Gastrocnemius medialis (tissue), 4 donors: Measurements from ENCODE around the gene SLC25A12. TPM values are rescaled to one million over a fixed set of nuclear protein-coding genes. Genes with fewer than 3 reads are reported as not detected.
"Not testable (repeated sequence)": the region's sequence is repeated elsewhere in the genome, so short reads cannot be mapped to it uniquely, and the experiment has no call there.

Experiments
- ATAC-seq, 2 donors: fragments of 150-250 bp; one replicate each; pipeline ENCODE4 v1.9.1; 2016
- DNase-seq, 2 donors: peaks; one replicate each; pipeline ENCODE4 v3.0.0-alpha.2; 2019
- H3K27ac ChIP-seq, 4 donors: fragments of 200-600 bp; sonication (generic); 1 replicate in 1 of 4; 2 replicates in 3 of 4; pipeline ENCODE4 v1.5.1; 2016 to 2018; ENCODE audit warnings: mild to moderate bottlenecking in 2 of 4, moderate library complexity in 1 of 4
- H3K27me3 ChIP-seq, 3 donors: fragments of 200-600 bp; sonication (generic) in 2 of 3; 1 replicate in 1 of 3; 2 replicates in 2 of 3; pipeline versions ENCODE4 v1.5.1 to v1.6.0; 2016 to 2019; ENCODE audit warnings: mild to moderate bottlenecking in 1 of 3, moderate library complexity in 1 of 3
- H3K36me3 ChIP-seq, 2 donors: fragments of 200-600 bp; sonication (generic) in 1 of 2; one replicate each; pipeline ENCODE4 v1.5.1; 2017 to 2018
- H3K4me1 ChIP-seq, 2 donors: fragments of 200-600 bp; sonication (generic) in 1 of 2; one replicate each; pipeline ENCODE4 v1.5.1; 2016 to 2017; ENCODE audit warnings: mild to moderate bottlenecking in 2 of 2
- H3K4me3 ChIP-seq, 4 donors: fragments of 200-600 bp; sonication (generic) in 3 of 4; 1 replicate in 1 of 4; 2 replicates in 3 of 4; pipeline ENCODE4 v1.5.1; 2016 to 2019; ENCODE audit warnings: mild to moderate bottlenecking in 2 of 4
- H3K9me3 ChIP-seq, 3 donors: fragments of 200-600 bp; sonication (generic) in 2 of 3; 1 replicate in 1 of 3; 2 replicates in 2 of 3; pipeline ENCODE4 v1.5.1; 2016 to 2019
- CTCF ChIP-seq, 5 experiments: fragments of 450-650 bp in 3 of 5; fragments of 200-600 bp in 2 of 5; sonication (generic) in 2 of 5; IDR thresholded peaks in 4 of 5; conservative IDR thresholded peaks in 1 of 5; 1 replicate in 4 of 5; 2 replicates in 1 of 5; pipeline ENCODE4 v1.5.1; 2016 to 2019; ENCODE audit warnings: antibody characterized with exemption in 5 of 5, mild to moderate bottlenecking in 3 of 5, moderate library complexity in 3 of 5
- POLR2A ChIP-seq, 2 donors: fragments of 450-650 bp; IDR thresholded peaks; one replicate each; pipeline ENCODE4 v1.6.1; 2017; ENCODE audit warnings: antibody characterized with exemption in 2 of 2, mild to moderate bottlenecking in 2 of 2, moderate library complexity in 2 of 2
- in situ Hi-C, 4 donors: fragments of 200-750 bp; cut with MboI; loops; one replicate each; pipeline versions ENCODE4 v1.15.0 to v1.8.0; 2017; ENCODE audit warnings: low sequenced_read_pairs in 4 of 4
- intact Hi-C: fragments of 100-400 bp; cut with DNase I; formaldehyde crosslinking; loops from one replicate; pipeline ENCODE4 v1.15.1; 2023; ENCODE audit warnings: low total_unique reads
- total RNA-seq, 4 donors: library from RNA; depleted of rRNA; stranded (reverse); fragments of >200 nt; gene quantifications; one replicate each; pipeline versions ENCODE4 v1.1.0 to v1.2.3, GENCODE V29; 2016

SLC25A12 gene
- total RNA-seq, 4 donors from 2014 or later: 54.2 to 91.3 (median 79.0) TPM

GRCh38 chr2:171772373-171772772 is 121.7 kb downstream of the SLC25A12 start:
- ATAC-seq: no peak

GRCh38 chr2:171771463-171771862 is 122.6 kb downstream of the SLC25A12 start:
- intact Hi-C loops: no loop called here
- ATAC-seq: no peak

More at GRCh38 chr2:171772373-171772772, 121.7 kb downstream of the SLC25A12 start:
- H3K27ac ChIP-seq: no peak overlapping the region
- intact Hi-C loops (no loop called here), in situ Hi-C loops (no loop called here)
- no peaks in the 10 kb centered on the region for H3K9me3 ChIP-seq
- H3K4me1 ChIP-seq: no peaks in the 10 kb centered on the region
- H3K4me3 ChIP-seq: no peak overlapping the region
- H3K27me3 ChIP-seq: no peaks in the 10 kb centered on the region
- TF ChIP-seq CTCF (IDR thresholded peaks at IDR 0.05 in 4 of 5, conservative IDR thresholded peaks at IDR 0.05 in 1 of 5) (no peak), POLR2A (IDR thresholded peaks at IDR 0.05) (no peak)
- DNase-seq: no peak
- H3K36me3 ChIP-seq: peaks cover 0 to 12% of the 10 kb centered on the region in 2 donors

DNA sequence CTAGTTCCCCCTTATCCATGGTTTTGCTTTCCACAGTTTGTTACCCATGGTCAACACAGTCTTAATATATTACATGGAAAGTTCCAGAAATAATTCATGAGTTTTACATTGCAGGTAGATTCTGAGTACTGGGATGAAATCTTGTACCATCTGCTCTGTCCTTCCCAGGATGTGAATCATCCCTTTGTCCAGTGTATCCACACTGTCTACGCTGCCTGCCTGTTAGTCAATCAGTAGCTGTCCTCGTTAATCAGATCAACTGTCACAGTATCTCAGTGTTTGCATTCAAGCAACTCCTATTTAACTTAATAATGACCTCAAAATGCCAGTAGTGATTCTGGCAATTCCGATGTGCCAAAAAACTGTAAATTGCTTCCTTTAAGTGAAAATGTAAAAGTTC is 130.4 kb downstream of the SLC25A12 start:
- no peak for TF ChIP-seq CTCF (IDR thresholded peaks at IDR 0.05 in 4 of 5, conservative IDR thresholded peaks at IDR 0.05 in 1 of 5)
- TF ChIP-seq POLR2A (IDR thresholded peaks at IDR 0.05): no peak
- in situ Hi-C loops (no loop called here), intact Hi-C loops (no loop called here)
- no peaks in the 10 kb centered on the region for H3K9me3 ChIP-seq
- H3K4me3 ChIP-seq: no peak overlapping the region
- no peaks in the 10 kb centered on the region for H3K4me1 ChIP-seq
- ATAC-seq (no peak), DNase-seq (no peak)
- H3K27me3 ChIP-seq: no peaks in the 10 kb centered on the region
- peaks cover 0 to 32% of the 10 kb centered on the region in 2 donors for H3K36me3 ChIP-seq
- no peak overlapping the region for H3K27ac ChIP-seq

More at GRCh38 chr2:171771463-171771862, 122.6 kb downstream of the SLC25A12 start:
- Histone ChIP-seq H3K9me3 (no peaks in the 10 kb centered on the region), H3K36me3 (peaks cover 0 to 13% of the 10 kb centered on the region in 2 donors), H3K4me3 (no peak overlapping the region), H3K4me1 (no peaks in the 10 kb centered on the region), H3K27ac (no peak overlapping the region), H3K27me3 (no peaks in the 10 kb centered on the region)
- TF ChIP-seq CTCF (IDR thresholded peaks at IDR 0.05 in 4 of 5, conservative IDR thresholded peaks at IDR 0.05 in 1 of 5) (no peak), POLR2A (IDR thresholded peaks at IDR 0.05) (no peak)
- DNase-seq: no peak
- in situ Hi-C loops: no loop called here

GRCh38 chr2:171762879-171763573 is 131.0 kb downstream of the SLC25A12 start:
- ATAC-seq (no peak), DNase-seq (no peak)
- intact Hi-C loops: no loop called here
- Histone ChIP-seq H3K27me3 (no peaks in the 10 kb centered on the region), H3K4me1 (no peaks in the 10 kb centered on the region), H3K9me3 (no peaks in the 10 kb centered on the region), H3K27ac (no peak overlapping the region), H3K4me3 (no peak overlapping the region), H3K36me3 (peaks cover 0 to 30% of the 10 kb centered on the region in 2 donors)
- in situ Hi-C loops: no loop called here
- no peak for TF ChIP-seq CTCF (IDR thresholded peaks at IDR 0.05 in 4 of 5, conservative IDR thresholded peaks at IDR 0.05 in 1 of 5)
- TF ChIP-seq POLR2A (IDR thresholded peaks at IDR 0.05): no peak

DNA sequence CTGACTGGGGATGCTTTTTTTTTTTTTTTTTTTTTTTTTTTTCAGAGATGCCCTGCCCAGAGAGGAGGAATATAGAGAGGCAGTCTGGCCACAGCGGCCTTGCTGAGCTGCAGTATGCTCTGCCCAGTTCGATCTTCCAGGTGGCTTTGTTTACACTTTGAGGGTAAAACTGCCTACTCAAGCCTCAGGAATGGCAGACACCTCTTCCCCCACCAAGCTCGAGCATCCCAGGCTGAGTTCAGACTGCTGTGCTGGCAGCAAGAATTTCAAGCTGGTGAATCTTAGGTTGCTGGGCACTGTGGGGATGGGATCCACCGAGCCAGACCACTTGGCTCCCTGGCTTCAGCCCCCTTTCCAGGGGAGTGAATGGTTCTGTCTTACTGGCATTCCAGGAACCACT is 132.9 kb downstream of the SLC25A12 start:
- in situ Hi-C loops, H3K27me3 ChIP-seq, DNase-seq, ATAC-seq, intact Hi-C loops, H3K27ac ChIP-seq, H3K4me1 ChIP-seq, H3K4me3 ChIP-seq, H3K9me3 ChIP-seq: not testable (repeated sequence)
- peaks cover 0 to 20% of the 10 kb centered on the region in 2 donors for H3K36me3 ChIP-seq

DNA sequence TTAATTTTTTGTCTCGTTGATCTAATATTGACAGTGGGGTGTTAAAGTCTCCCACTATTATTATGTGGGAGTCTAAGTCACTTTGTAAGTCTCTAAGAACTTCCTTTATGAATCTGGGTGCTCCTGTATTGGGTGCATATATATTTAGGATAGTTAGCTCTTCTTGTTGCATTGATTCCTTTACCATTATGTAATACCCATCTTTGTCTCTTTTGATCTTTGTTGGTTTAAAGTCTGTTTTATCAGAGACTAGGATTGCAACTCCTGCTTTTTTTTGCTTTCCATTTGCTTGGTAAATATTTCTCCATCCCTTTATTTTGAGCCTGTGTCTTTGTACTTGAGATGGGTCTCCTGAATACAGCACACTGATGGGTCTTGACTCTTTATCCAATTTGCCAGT is 135.3 kb downstream of the SLC25A12 start:
- H3K9me3 ChIP-seq, DNase-seq, intact Hi-C loops, H3K4me3 ChIP-seq, H3K27me3 ChIP-seq, in situ Hi-C loops, H3K4me1 ChIP-seq, ATAC-seq, H3K27ac ChIP-seq: not testable (repeated sequence)
- H3K36me3 ChIP-seq: peaks cover 0 to 35% of the 10 kb centered on the region in 2 donors
